ENCODE measurements around the gene ELMO1.

Gene ELMO1

DNA sequence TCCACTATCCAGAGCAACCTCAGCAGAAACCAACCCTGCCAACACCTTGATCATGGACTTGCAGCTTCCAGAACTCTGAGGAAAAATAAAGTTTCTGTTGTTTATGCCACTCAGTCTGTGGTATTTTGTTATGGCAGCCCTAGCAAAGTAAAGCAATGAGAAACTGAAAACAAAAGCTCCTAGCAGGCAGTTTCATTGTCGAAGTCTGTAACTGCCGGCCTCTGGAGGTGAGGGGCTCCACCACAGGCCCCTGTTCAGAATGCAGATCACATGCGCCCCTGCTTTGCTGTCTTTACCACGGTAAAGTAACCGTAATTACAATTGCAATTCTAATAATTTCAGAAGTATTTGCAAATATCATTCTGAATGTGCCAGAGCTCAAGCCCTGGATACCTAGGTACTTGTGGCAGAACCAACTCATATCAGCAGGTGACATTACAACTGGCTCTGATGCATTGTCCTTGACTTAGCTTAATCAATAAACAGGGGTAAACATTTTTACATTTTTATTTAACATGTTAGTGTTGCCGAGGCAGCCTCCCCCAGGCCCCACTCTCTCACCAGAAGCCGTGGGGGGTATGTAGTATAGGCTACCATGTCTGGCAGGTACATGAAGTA lies 193.2 kb downstream of the ELMO1 start:
- DNase-seq = no peak

GRCh38 chr7:37251222-37251621 lies 197.4 kb downstream of the ELMO1 start:
- DNase-seq = no peak

DNA sequence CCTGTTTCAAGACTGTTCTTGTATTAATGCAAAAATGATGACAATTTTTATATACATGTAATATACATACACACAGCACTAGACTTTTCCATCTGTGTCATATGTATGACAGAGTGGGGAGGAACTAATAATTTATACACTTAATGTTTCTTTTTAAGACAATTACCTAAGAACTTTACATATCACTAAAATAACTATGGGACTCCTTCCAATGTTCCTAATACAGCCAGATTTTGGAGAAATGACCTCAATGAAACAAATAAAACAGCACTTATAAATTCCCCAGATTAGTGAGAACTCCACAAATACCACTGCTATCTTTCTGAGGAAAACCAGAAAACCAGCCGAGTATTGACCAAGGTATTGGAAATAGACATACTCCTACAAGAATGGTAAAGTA lies 199.4 kb downstream of the ELMO1 start:
- DNase-seq = no peak

DNA sequence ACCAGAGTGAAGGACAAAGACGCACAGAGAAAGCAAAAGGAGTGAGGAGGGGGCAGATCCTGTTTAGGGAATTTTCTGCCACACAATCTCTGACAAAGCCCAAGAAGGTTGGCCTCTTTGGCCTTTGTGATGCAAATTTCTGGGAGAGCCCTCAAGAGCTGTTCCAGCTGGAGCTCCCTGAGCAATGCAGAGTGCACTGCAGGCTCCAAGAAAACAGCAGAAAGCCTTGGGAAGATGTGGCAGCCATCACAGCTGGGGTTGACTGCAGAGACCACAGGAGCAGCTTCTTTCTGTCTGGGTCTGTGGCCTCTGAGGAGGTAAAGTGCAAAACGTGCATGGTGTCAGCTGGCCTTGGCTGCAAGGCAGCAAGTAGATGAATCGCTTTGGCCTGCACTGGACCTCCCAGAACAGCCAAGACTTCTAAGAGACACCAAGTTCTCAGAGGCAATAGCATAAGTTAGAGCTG lies 200.2 kb downstream of the ELMO1 start:
- no peak for DNase-seq

DNA sequence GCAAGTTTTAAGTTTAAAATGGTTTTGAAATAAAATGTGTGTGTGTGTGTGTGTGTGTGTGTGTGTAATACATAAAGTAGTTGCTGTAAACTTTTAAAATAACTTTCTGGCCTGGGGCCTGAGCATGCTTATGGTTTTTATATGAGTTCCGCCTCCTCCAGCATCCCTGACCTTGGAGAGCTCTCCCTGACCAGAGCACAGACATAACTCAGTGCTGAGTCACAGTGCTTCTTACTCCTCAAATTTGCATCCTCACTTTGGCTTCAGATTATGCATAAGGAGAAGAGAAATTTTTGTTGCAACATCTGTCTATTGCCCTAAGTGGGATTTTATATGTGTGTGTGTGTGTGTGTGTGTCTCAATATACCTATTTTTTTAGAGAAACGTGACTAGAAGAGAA lies 200.8 kb downstream of the ELMO1 start:
- DNase-seq = no peak

GRCh38 chr7:37245590-37245989 lies 203.1 kb downstream of the ELMO1 start:
- no peak for DNase-seq

GRCh38 chr7:37236906-37237305 lies 211.8 kb downstream of the ELMO1 start:
- no peak for DNase-seq

DNA sequence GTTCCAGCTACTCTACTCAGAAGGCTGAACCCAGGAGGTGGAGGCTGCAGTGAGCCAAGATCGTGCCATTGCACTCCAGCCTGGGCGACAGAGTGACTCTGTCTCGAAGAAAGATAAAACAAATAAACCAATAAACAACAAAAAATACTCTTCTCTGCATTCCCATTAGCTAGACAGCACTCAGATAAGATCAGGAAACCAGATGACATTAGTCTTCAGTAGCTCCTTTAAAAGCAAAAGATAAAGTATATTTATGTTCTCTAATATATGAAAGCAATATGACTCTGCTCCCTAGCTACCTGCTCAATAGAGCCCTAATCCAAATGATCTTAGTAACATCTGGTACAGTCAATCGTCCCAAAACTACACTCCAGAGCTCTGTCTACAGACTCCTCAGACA lies 212.9 kb downstream of the ELMO1 start:
- DNase-seq = no peak

DNA sequence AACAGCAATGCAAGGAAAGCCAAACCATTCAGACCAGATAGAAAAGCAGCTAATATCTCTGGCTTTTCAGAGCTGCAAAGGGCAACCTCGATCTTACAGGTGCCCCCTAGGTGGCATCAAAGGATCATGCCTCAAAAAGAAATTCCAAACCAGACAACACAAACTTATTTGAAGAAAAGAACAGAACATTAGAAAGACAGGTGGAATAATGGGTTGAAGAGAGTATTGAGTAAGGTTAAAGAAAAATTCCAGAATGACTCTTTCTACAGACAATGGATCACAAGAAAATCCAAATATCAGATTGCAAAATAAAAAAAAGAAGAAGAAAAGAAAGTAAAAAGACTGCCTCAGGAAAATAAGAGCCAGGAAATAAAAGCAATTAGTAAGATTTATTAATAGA lies 213.7 kb downstream of the ELMO1 start:
- DNase-seq = no peak

DNA sequence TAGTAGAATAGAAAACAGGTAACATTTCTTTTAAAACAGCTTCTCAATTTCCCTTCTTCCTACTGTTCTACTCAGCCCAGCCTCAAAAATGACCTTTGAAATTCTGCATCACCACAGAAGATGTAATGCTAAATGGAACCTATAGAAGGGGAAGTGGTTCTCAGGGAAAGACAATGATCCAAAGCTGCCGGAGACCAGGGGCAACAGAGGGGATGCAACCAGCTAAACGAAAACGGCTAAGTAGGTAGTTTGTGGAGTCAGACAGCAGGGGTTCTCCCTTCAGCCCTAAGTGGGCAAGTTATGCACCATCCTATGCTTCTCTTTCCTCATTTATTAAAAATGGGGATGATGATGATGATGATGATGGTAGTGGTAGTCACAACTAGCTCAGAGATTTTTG lies 214.3 kb downstream of the ELMO1 start:
- DNase-seq = no peak

- DNase-seq = no peak
These were observed 217.1 kb downstream of the ELMO1 start for GRCh38 chr7:37231613-37232012.

DNA sequence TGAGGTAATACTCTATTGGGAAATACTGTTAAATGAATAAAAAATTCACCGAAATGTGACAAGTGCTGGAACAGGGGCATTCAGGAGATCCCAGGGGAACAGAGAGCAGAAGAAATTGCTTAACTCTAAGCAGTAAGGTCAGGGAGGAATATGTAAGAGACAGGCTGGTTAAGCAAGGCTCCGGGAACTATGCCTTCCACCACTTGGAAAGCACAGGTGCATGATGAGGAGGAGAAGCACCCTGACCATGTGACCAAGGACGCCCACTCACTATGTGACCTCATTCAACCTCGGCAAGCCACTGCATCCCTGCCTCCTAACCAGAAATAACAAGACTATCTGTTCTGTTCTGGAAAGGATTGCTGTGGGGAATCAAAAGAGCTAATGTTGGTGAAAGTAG lies 218.4 kb downstream of the ELMO1 start:
- DNase-seq = no peak

DNA sequence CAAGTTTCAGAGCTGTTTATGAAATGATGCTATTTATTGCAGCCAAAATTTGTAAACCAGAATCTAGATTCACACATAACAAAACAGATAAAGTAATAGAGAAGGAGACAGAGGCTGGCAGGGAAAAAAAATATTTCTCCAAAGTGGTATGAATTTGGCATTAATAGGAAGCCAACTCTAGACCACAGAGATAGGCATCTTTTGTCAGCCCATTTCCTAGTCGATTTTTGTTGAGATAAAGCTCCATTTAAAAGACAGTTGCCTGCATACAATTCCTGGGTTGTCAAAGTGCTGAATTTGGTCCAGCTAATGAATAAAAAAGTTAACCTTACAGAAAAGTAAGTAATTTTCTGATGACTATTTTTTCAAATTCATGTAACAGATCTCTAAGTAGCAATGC lies 219.3 kb downstream of the ELMO1 start:
- no peak for DNase-seq

DNA sequence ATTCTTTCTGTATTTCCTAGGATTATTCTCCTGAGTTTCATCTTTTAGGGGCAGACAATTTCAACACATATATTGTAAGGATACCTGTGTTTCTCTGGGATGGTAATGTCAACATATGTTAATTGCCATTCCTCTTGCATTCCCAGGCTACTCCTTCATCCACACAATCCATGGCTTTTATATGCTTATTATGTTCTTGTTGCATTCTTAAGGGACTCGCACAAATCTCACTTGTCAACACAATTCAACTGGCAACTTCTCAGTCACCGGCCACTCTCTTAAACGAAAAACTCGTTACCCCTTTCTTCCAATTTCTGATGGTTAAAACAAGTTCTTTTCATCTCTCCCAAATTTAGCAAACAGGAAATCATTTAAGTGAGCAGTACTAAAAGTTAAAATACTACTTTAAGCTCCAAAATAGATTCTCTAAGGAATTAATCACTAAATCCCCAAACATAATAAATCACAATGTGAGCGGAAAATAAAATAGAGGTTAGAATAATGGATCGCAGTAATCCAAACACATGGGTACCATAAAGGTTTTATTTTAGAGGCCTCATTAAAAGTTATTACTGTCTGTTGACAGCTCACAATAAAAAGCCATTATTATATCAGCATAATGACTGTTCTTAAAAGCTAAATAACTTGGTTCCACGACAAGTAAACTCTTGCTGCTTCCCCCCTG lies 223.2 kb downstream of the ELMO1 start:
- no peak for DNase-seq

DNA sequence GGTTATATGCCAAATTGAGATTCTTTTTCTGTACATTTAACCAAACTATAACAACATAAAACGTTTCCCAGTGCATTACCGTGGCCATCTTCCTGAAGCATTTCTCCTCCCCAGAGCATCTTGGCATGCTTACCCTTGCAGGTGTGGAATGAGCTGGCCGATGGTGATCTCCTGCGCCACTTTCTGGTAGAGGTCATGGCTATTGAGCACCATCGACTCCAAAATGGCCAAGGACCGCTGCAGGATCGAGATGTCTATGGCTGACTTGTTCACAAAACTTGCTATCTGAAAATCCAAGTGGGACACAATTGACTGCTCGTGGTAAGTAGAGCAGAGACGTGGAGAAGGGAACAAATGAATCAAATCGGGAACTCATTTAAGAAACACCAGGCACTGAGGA lies 223.9 kb downstream of the ELMO1 start:
- no peak for DNase-seq

GRCh38 chr7:37220664-37221063 lies 228.0 kb downstream of the ELMO1 start:
- DNase-seq = no peak

- DNase-seq = no peak
These were observed 229.7 kb downstream of the ELMO1 start for GRCh38 chr7:37218956-37219355.

DNA sequence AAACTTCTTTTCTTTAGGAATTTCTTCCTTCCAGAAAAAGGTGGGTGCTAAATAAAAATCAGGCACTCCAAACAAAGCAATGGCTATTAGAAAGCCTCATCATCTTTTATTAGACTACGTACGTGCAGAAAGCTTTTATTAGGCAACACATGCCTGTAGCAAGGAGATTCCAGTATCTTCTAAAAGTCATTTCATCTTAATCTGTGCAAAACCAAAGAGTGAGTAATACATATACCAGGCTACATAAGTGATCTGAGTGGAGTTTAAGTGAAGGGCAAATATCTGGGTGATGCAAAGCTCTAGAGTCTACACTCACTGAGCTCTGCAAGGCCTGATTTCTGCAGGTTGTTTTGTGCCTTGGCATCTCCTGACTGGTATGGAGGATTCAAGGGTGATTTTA lies 231.7 kb downstream of the ELMO1 start:
- no peak for DNase-seq

- no peak for DNase-seq
These were observed 232.4 kb downstream of the ELMO1 start for GRCh38 chr7:37216156-37216852.

- no peak for DNase-seq
These were observed 233.3 kb downstream of the ELMO1 start for GRCh38 chr7:37215290-37215923.

- no peak for DNase-seq
These were observed 236.1 kb downstream of the ELMO1 start for GRCh38 chr7:37212556-37212955.

DNA sequence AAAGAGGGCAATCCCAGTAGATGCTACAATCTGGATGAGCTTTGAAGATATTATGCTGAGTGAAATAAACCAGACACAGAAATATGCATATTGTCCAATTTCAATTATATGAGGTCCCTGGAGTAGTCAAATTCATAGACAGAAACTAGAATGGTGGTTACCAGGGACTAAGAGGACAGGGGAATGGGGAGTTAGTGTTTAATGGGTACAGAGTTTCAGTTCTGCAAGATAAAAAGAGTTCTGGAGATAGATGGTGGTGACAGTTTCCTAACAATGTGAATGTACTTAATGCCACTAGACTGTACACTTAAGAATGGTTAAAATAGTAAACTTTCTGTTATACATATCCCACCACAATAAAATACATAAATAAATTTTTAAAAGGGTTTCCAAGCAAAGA lies 236.6 kb downstream of the ELMO1 start:
- no peak for DNase-seq

DNA sequence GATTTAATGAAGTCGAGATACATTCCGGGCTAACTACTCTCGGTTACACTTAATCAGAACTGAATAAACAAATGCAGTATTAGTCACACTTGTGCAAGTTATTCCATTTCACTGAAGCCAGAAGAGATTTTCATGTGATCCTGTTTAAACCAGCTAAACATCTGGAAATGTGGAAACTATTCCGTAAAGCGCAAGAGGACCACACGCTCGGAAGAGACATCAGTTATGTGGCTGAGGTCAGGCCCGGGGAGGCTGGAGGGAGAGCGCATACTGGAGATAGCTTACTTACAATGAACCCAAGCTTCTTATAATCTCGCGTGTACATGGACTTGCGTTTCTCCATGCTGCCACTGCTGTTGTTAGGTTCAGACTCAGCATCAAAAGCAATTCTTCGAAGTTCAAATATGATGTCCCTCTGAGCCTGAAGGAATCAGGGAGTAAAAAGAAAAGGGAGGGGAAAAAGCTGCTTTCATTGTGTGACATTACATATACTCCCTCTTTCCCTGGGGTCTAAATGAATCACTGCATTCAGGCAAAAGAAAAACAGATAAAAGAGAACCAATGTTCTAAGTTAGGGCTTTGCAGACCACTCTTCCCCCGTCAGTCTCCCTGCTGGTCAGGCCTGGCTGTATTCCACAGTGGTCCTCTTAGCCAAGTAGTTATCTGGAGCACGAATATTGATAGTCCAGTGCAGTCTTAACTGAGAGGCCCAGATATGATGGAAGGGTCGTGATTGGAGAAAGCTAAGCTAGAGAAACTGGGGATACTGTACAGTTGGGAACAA lies 237.4 kb downstream of the ELMO1 start:
- DNase-seq = no peak

All from NCI-H2029 treated with DMSO at 0.1 percent for 48 hours (cell line).